Parathyroid adenoma (tissue), 2 donors: Measurements from ENCODE around the gene TLR7.

Experiments used
- H2AFZ ChIP-seq: fragments of 300-600 bp; sonication (generic); one replicate; pipeline ENCODE4 v1.7.0; 2017; ENCODE audit warnings: antibody characterized with exemption, mild to moderate bottlenecking
- H3K27ac ChIP-seq: fragments of 300-600 bp; sonication (generic); one replicate; pipeline ENCODE4 v1.7.0; 2017
- H3K27me3 ChIP-seq: fragments of 300-600 bp; sonication (generic); one replicate; pipeline ENCODE4 v1.7.0; 2017; ENCODE audit warnings: low read length; ENCODE audit not compliant: control insufficient read depth, insufficient read depth
- H3K36me3 ChIP-seq: fragments of 300-600 bp; sonication (generic); one replicate; pipeline ENCODE4 v1.7.0; 2017; ENCODE audit warnings: low read length; ENCODE audit not compliant: control insufficient read depth, insufficient read depth
- H3K4me1 ChIP-seq: fragments of 300-600 bp; sonication (generic); one replicate; pipeline ENCODE4 v1.7.0; 2017; ENCODE audit warnings: control low read depth
- H3K4me2 ChIP-seq: fragments of 300-600 bp; sonication (generic); one replicate; pipeline ENCODE4 v1.7.0; 2017; ENCODE audit warnings: low read length
- H3K4me3 ChIP-seq: fragments of 300-600 bp; sonication (generic); one replicate; pipeline ENCODE4 v1.7.0; 2017; ENCODE audit warnings: low read depth, low read length
- H3K79me2 ChIP-seq: fragments of 300-600 bp; sonication (generic); one replicate; pipeline ENCODE4 v1.7.0; 2017; ENCODE audit warnings: control low read depth
- H3K9ac ChIP-seq: fragments of 300-600 bp; sonication (generic); one replicate; pipeline ENCODE4 v1.7.0; 2017; ENCODE audit warnings: mild to moderate bottlenecking
- H3K9me3 ChIP-seq: fragments of 300-600 bp; sonication (generic); one replicate; pipeline ENCODE4 v1.7.0; 2017; ENCODE audit warnings: low read length; ENCODE audit not compliant: control insufficient read depth
- CTCF ChIP-seq: fragments of 300-600 bp; sonication (generic); IDR thresholded peaks from one replicate; pipeline ENCODE4 v1.7.0; 2017; ENCODE audit warnings: antibody characterized with exemption, mild to moderate bottlenecking
- donor health status: primary hyperparathyroidism.

The TLR7 gene

GRCh38 chrX:12903646-12904045 lies 36.8 kb downstream of the TLR7 start:
- TF ChIP-seq CTCF, result no peak
- Histone ChIP-seq H3K9me3 (no peaks in the 10 kb centered on the region), H3K27ac (no peak overlapping the region)

GRCh38 chrX:12906046-12906761 lies 39.3 kb downstream of the TLR7 start, which contains the start of gene TLR8:
TSS of gene TLR8 (plus strand) at chrX:12906620. CDS start at chrX:12906707, 87 bp downstream.
- Histone ChIP-seq H2AFZ (no peak within 1 kb of the TSS), H3K4me2 (no peak within 1 kb of the TSS), H3K4me3 (no peak within 1 kb of the TSS), H3K27ac (no peak within 1 kb of the TSS), H3K27me3 (no peaks in the 10 kb centered on the region), H3K79me2 (no peaks in the 10 kb centered on the region), H3K4me1 (no peaks in the 10 kb centered on the region), H3K9ac (no peak within 1 kb of the TSS), H3K9me3 (no peaks in the 10 kb centered on the region), H3K36me3 (no peaks in the 10 kb centered on the region)
- TF ChIP-seq CTCF, result no peak

More at GRCh38 chrX:12903646-12904045, 36.8 kb downstream of the TLR7 start:
- H3K4me1 ChIP-seq, result no peaks in the 10 kb centered on the region
- no peaks in the 10 kb centered on the region for H3K36me3 ChIP-seq
- no peak overlapping the region for H3K9ac ChIP-seq
- no peaks in the 10 kb centered on the region for H3K27me3 ChIP-seq
- no peaks in the 10 kb centered on the region for H3K79me2 ChIP-seq
- H2AFZ ChIP-seq, result no peak overlapping the region
- no peak overlapping the region for H3K4me3 ChIP-seq
- no peak overlapping the region for H3K4me2 ChIP-seq

GRCh38 chrX:12910423-12911121 lies 43.7 kb downstream of the TLR7 start:
- Histone ChIP-seq H3K36me3 (no peaks in the 10 kb centered on the region), H3K27ac (no peak overlapping the region), H3K9ac (no peak overlapping the region), H2AFZ (no peak overlapping the region), H3K4me3 (no peak overlapping the region), H3K79me2 (no peaks in the 10 kb centered on the region), H3K9me3 (no peaks in the 10 kb centered on the region), H3K4me1 (no peaks in the 10 kb centered on the region), H3K27me3 (no peaks in the 10 kb centered on the region), H3K4me2 (no peak overlapping the region)
- no peak for TF ChIP-seq CTCF

GRCh38 chrX:12911122-12911470 lies 44.2 kb downstream of the TLR7 start:
- Histone ChIP-seq H3K36me3 (no peaks in the 10 kb centered on the region), H3K27me3 (no peaks in the 10 kb centered on the region), H2AFZ (no peak overlapping the region), H3K9ac (no peak overlapping the region), H3K4me1 (no peaks in the 10 kb centered on the region), H3K9me3 (no peaks in the 10 kb centered on the region), H3K4me2 (no peak overlapping the region), H3K27ac (no peak overlapping the region), H3K4me3 (no peak overlapping the region), H3K79me2 (no peaks in the 10 kb centered on the region)
- TF ChIP-seq CTCF, result no peak
